Raji (cell line): Measurements from ENCODE around the gene DNAAF5.

Experiments
- POLR2A ChIP-seq: IDR thresholded peaks from 2 replicates; pipeline ENCODE4 v1.6.1; 2011; ENCODE audit warnings: low read depth, low read length, control low read depth; ENCODE audit not compliant: insufficient read depth

DNAAF5 gene

GRCh38 chr7:762885-763284 lies 36.4 kb downstream of the DNAAF5 start:
- TF ChIP-seq POLR2A: no peak

- TF ChIP-seq POLR2A: no peak
Measured at GRCh38 chr7:763762-764161, 37.3 kb downstream of the DNAAF5 start.

- TF ChIP-seq POLR2A: no peak
Measured at GRCh38 chr7:765383-765782, 38.9 kb downstream of the DNAAF5 start.

GRCh38 chr7:767580-767940 lies 41.1 kb downstream of the DNAAF5 start:
- TF ChIP-seq POLR2A: no peak

- TF ChIP-seq POLR2A: no peak
Measured at GRCh38 chr7:767941-768731, 41.6 kb downstream of the DNAAF5 start.

GRCh38 chr7:768881-769504 lies 42.5 kb downstream of the DNAAF5 start:
- no peak for TF ChIP-seq POLR2A

- no peak for TF ChIP-seq POLR2A
Measured at GRCh38 chr7:770336-770735, 43.8 kb downstream of the DNAAF5 start.

GRCh38 chr7:770741-771166 lies 44.3 kb downstream of the DNAAF5 start:
- TF ChIP-seq POLR2A: no peak

- no peak for TF ChIP-seq POLR2A
Measured at GRCh38 chr7:771234-772004, 44.9 kb downstream of the DNAAF5 start.

GRCh38 chr7:772005-772294 lies 45.5 kb downstream of the DNAAF5 start:
- TF ChIP-seq POLR2A: no peak

- no peak for TF ChIP-seq POLR2A
Measured at GRCh38 chr7:772392-772791, 45.9 kb downstream of the DNAAF5 start.

GRCh38 chr7:772861-773621 lies 46.5 kb downstream of the DNAAF5 start:
- TF ChIP-seq POLR2A: no peak

- TF ChIP-seq POLR2A: no peak
Measured at GRCh38 chr7:773622-773915, 47.1 kb downstream of the DNAAF5 start.

- TF ChIP-seq POLR2A: no peak
Measured at GRCh38 chr7:774161-775109, 47.9 kb downstream of the DNAAF5 start.

- no peak for TF ChIP-seq POLR2A
Measured at GRCh38 chr7:776381-776780, 49.9 kb downstream of the DNAAF5 start.
